Stimulated activated naive CD8-positive, alpha-beta T cell treated with anti-CD3 and anti-CD28 coated beads, Interleukin-15, Interleukin-2, amounts not matched to agents 100 ng/mL and 50 ng/mL, for 24 hours (primary cell): ENCODE data around the gene TRMT10A.
A peak's percentile ranks its signal among the peaks of the same experiment; 100 is the strongest.
"Not testable (repeated sequence)": the region's sequence is repeated elsewhere in the genome, so short reads cannot be mapped to it uniquely, and the experiment has no call there.

ENCODE experiments used
- H3K27ac Mint-ChIP-seq: one replicate; pipeline ENCODE4 v1.8.0; 2021; ENCODE audit warnings: mild to moderate bottlenecking, mixed read lengths
- H3K27me3 Mint-ChIP-seq: one replicate; pipeline ENCODE4 v1.8.0; 2021; ENCODE audit warnings: mixed read lengths
- H3K36me3 Mint-ChIP-seq: one replicate; pipeline ENCODE4 v1.8.0; 2021; ENCODE audit warnings: low read depth, mixed read lengths
- H3K4me1 Mint-ChIP-seq: one replicate; pipeline ENCODE4 v1.8.0; 2021; ENCODE audit warnings: low read depth, mixed read lengths
- H3K4me3 Mint-ChIP-seq: one replicate; pipeline ENCODE4 v1.8.0; 2021; ENCODE audit warnings: mild to moderate bottlenecking, mixed read lengths
- H3K9me3 Mint-ChIP-seq: one replicate; pipeline ENCODE4 v1.8.0; 2021; ENCODE audit warnings: mixed read lengths

The TRMT10A gene

DNA sequence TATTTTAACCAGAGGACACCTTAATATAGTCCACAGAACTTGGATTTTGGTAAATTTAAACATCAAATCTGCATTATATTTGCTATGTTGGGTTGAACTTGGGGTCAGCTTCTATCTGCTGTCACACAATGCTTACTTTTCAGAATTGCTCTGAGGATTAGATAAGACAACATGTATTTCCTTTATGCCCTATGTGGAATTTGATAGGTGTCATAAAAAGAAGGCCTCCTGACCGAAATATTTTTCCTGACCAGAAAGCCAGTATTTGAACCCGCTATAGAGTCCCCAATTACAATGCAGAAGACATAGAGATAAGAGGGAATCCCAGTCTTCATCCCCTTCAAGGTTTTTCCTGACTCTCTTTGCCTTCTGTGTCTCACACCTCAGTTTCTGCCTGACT, 14.9 kb upstream of the TRMT10A start:
- H3K9me3 Mint-ChIP-seq = no peaks in the 10 kb centered on the region

DNA sequence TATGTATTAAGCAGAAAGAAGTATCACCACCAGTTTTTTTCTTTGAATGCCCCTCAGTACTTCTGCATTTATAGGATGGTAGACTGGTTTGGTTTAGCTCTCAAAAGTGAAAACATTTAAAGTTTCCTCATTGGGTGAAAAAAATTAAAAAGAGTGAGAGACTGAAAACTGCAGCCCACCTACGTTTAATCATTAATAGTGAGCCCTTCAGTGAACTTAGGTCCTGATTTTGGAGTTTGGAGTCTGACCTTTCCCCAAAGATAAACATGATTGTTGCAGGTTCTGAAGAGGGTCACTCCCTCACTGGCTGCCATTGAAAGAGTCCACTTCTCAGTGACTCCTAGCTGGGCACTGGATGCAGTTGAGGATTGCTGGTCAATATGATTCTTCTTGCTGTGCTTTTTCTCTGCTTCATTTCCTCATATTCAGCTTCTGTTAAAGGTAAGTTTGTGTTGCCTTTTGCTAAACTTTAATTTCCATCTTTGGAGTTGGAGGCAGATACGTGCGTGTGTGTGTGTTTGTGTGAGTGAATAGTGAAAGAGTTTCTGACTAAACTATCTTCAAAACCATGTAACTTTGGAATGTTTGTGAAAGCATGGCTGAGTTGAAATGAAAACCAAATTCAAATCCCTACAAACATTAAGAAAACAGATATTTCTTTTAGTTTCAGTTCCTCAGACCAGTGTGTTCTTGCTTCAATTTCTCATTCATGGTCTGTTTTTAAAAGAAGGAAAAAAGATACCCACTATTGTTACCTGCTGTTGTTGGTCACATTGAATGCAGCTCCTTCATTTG, 10.9 kb upstream of the TRMT10A start, which contains the start of gene MTTP:
TSS of gene MTTP (plus strand) at position 295 of the 795 bp plus-strand sequence. CDS start at position 381, 86 bp downstream.
- Mint-ChIP-seq H3K4me1 (peaks cover 3% of the 10 kb centered on the region), H3K27ac (peak within 1 kb of the TSS; percentile 18), H3K9me3 (no peaks in the 10 kb centered on the region)

More for the DNA sequence above, 14.9 kb upstream of the TRMT10A start:
- peaks cover 3% of the 10 kb centered on the region for H3K4me1 Mint-ChIP-seq
- H3K27me3 Mint-ChIP-seq = peaks cover 52% of the 10 kb centered on the region
- no peak overlapping the region for H3K4me3 Mint-ChIP-seq
- no peaks in the 10 kb centered on the region for H3K36me3 Mint-ChIP-seq
- no peak overlapping the region for H3K27ac Mint-ChIP-seq

DNA sequence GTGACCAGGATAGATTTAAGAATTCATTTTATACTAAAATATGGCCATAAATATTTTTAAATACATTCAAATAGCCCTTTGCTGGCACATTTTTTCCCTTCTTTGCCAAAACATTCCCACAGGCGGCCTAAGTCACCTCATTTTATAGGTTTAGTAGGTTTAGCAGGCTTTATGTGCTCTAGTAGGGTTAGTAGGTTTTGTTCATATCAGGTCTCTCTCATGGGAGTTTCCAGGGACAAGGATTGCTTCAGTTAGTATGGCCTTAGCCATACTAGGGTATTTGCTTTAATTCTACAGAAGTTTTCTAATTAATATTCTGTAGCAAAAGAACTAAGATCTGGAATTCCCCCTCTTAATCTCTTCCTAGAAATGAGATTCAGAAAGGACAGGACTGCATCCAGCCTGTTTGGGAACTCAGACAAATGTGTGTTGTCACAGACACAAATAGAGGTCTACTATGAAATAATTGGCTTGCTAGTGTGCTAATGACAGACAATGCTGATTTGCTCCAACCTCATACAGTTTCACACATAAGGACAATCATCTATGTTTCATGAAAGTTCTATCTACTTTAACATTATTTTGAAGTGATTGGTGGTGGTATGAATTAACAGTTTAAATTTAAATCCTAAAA, 10.0 kb upstream of the TRMT10A start:
- H3K27ac Mint-ChIP-seq = no peak overlapping the region
- H3K4me1 Mint-ChIP-seq = peaks cover 3% of the 10 kb centered on the region
- H3K36me3 Mint-ChIP-seq = no peaks in the 10 kb centered on the region
- H3K4me3 Mint-ChIP-seq = no peak overlapping the region
- H3K27me3 Mint-ChIP-seq = peaks cover 43% of the 10 kb centered on the region
- no peaks in the 10 kb centered on the region for H3K9me3 Mint-ChIP-seq

More for the DNA sequence above, 10.9 kb upstream of the TRMT10A start, which contains the start of gene MTTP:
- H3K27me3 Mint-ChIP-seq = peaks cover 48% of the 10 kb centered on the region
- H3K4me3 Mint-ChIP-seq = no peak within 1 kb of the TSS
- H3K36me3 Mint-ChIP-seq = no peaks in the 10 kb centered on the region

DNA sequence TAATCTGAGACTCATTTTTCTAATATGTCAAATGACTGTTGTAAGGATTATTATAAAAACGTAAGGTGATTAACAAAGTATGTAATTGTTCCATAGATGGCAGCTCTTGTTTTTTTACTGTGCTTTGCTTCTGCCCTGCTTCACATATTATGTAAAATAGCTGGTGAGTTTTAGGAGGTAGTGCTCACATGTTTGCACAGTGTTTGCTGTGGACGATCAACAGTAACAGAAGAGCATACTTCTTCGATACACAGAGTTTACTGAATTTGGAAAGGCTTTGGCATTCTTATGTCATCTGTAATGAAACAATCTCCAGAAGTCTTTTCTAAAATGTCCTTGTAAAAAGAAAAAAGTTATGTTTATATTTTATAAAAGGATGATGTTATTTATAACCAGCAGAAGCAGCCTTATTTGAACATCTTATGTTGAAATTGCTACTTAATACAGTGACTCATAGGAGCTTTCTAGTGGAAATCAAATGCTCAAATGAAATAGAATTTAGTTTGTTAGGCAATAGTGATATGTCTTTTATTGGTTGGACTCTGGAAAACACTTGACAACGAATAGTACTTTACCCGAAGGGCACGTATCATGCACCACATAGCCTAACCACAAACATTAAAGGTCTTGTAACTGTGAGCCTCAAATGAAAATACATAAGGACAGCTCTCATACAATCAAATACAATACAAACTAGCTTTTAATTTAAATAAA, 8.8 kb upstream of the TRMT10A start:
- Mint-ChIP-seq H3K27me3 (peaks cover 52% of the 10 kb centered on the region), H3K9me3 (no peaks in the 10 kb centered on the region), H3K4me1 (peaks cover 3% of the 10 kb centered on the region), H3K36me3 (no peaks in the 10 kb centered on the region), H3K4me3 (no peak overlapping the region), H3K27ac (no peak overlapping the region)

DNA sequence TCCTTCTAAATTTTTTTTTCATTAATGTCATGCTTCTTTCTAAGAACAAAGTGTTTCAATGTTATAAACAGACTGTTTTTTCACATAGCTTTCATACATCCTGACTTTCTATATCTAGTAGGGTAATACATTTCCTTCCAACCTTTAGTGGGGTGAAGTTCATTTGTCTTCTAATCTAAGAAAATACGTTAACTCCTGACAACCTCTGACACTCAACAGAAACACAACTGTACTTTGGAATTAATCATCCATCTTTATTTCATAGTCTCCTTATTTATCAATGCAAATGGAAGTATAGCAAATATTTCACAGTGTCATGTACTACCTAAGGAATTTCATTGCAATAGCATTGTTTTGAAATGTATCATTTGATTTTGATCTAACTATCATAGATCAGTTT, 8.0 kb upstream of the TRMT10A start:
- Mint-ChIP-seq H3K4me1 (peaks cover 3% of the 10 kb centered on the region), H3K27me3 (peaks cover 57% of the 10 kb centered on the region), H3K36me3 (no peaks in the 10 kb centered on the region), H3K27ac (no peak overlapping the region), H3K9me3 (no peaks in the 10 kb centered on the region), H3K4me3 (no peak overlapping the region)

DNA sequence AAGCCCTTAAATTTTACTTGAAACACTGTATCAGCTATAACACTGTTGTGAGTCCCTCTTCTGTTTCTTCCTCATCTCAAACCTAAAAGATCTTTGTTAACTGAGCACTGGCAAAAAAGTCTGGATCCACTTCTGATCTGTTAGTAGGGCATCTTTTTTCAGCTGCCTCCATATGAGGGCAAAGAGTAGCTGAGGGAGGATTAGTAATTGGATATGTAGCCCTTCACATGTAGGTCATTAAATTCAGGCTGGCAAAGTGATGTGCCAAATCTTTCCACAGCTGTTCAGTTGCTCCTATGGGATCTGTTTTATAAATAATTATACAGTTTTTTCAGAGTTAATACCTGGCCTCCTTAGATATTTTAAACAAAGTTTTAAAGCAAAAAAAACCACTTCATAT, 1.1 kb upstream of the TRMT10A start:
- H3K36me3 Mint-ChIP-seq = no peaks in the 10 kb centered on the region
- peak overlapping the region; percentile 96 for H3K4me3 Mint-ChIP-seq
- peaks cover 14% of the 10 kb centered on the region for H3K4me1 Mint-ChIP-seq
- H3K27me3 Mint-ChIP-seq = peaks cover 36% of the 10 kb centered on the region
- H3K9me3 Mint-ChIP-seq = no peaks in the 10 kb centered on the region
- peak overlapping the region; percentile 11 for H3K27ac Mint-ChIP-seq

DNA sequence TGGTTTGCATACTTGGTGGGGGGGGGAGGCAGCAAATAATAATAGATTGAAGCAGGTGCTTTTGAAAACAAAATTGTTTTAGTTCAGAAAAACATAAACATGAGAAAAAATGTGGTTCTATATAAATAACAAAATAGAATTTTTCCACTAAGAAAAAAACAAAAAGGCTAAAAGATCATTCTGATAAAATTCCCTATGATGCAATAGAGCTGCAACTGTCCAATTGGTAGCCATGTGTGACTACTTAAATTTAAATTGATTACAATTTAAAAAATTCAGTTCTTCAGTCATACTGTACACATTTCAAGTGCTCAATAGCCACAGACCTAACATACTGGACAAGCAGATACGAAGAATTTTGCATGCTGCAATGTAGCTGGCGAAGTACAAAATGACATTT, 11.0 kb downstream of the TRMT10A start:
- Mint-ChIP-seq H3K27me3 (no peaks in the 10 kb centered on the region), H3K27ac (no peak overlapping the region), H3K4me3 (no peak overlapping the region), H3K36me3 (peaks cover 23% of the 10 kb centered on the region), H3K4me1 (no peaks in the 10 kb centered on the region), H3K9me3 (no peaks in the 10 kb centered on the region)

DNA sequence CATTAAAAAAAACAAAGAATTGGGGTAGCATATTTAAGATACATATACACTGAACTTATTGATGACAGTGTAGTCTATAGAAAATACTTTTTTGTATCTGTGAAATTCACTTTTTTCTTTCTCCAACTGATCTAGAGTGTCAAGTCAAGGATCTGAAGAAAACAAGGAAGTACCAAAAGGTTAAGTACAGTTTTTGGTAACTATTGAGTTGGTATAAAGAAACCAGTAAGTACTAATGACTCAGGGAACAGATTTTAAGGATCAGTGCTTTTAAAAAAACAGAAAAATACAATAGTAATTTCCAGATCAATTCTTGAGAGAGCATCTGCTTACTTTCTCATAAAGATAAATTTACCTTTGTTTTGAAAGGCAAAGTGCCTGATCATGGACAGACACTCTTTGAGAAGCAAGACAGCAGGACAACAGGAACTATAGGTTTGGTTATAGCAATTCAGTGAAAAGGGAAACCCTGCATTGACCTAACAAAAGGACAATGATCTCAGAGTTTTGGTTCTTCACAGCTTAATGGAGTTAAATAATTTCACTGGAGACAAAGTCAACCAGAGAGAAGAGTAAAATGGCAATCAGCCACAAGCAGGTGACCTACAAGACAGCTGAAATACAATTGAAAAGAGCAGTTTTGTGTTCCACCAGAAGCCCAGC, 23.4 kb downstream of the TRMT10A start:
- H3K36me3 Mint-ChIP-seq = peaks cover 4% of the 10 kb centered on the region
- peaks cover 7% of the 10 kb centered on the region for H3K9me3 Mint-ChIP-seq
- H3K27me3 Mint-ChIP-seq = peaks cover 3% of the 10 kb centered on the region
- no peak overlapping the region for H3K4me3 Mint-ChIP-seq
- H3K4me1 Mint-ChIP-seq = no peaks in the 10 kb centered on the region
- no peak overlapping the region for H3K27ac Mint-ChIP-seq

DNA sequence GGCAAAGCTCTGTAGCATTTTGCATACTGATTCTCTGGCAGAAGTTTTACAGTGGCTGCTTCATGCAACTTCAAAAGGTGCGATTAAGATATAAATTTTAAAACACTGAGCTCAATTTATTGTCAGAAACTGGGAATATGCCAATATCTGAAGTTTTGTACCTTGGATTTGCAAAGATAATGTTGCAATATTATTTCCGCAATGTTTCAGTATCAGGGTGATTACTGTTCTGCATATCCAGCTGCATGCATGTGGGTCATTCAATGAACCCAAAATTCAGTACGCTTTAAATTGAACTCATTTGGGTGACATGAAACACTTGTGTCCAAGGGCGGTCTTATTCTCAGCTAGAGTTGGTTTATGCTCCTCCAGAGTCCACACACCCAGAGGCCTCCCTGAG, 26.2 kb downstream of the TRMT10A start:
- no peak overlapping the region for H3K4me3 Mint-ChIP-seq
- H3K9me3 Mint-ChIP-seq = no peaks in the 10 kb centered on the region
- no peaks in the 10 kb centered on the region for H3K36me3 Mint-ChIP-seq
- no peaks in the 10 kb centered on the region for H3K4me1 Mint-ChIP-seq
- H3K27me3 Mint-ChIP-seq = peaks cover 3% of the 10 kb centered on the region
- H3K27ac Mint-ChIP-seq = no peak overlapping the region

DNA sequence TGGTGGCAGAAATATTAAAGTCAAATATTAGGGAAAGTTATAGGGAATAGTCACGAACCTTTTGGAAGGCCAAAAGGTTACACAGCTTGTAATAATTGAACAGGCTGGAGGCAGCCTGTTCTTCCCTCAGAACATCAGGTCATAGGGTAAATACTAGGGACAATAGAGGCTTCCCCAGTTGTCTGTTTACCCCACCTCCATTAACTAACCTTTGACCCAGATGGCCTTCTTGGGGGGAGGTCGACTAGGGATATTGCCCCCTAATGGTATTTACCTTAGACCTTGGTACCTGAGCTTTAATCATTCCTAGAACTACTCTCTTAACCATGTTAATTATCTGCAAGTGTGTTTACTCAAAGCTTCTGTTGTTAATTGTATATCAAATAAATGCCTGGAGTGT, 27.0 kb downstream of the TRMT10A start:
- peaks cover 3% of the 10 kb centered on the region for H3K27me3 Mint-ChIP-seq
- H3K27ac Mint-ChIP-seq = no peak overlapping the region
- no peaks in the 10 kb centered on the region for H3K36me3 Mint-ChIP-seq
- no peak overlapping the region for H3K4me3 Mint-ChIP-seq
- H3K4me1 Mint-ChIP-seq = no peaks in the 10 kb centered on the region
- H3K9me3 Mint-ChIP-seq = no peaks in the 10 kb centered on the region

DNA sequence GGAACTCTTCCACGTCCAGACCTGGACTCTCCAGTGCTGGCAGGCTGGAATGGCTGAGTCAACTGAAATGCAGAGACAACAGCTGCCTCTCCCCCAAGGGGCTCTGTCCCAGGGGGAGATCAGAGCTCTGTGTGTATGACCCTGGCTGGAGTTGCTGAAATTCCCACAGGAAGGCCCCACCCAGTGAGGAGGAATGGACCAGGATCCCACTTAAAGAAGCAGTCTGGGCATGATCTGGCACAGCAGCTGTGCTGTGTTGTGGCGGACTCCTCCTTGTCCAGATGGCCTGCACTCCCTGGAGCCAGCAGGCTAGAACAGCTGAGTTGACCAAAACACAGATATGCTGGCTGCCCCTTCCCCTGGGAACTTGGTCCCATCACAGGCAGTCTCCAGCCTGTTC, 27.6 kb downstream of the TRMT10A start:
- Mint-ChIP-seq H3K4me3 (no peak overlapping the region), H3K27ac (no peak overlapping the region), H3K27me3 (peaks cover 3% of the 10 kb centered on the region), H3K9me3 (no peaks in the 10 kb centered on the region), H3K36me3 (no peaks in the 10 kb centered on the region), H3K4me1 (no peaks in the 10 kb centered on the region)

DNA sequence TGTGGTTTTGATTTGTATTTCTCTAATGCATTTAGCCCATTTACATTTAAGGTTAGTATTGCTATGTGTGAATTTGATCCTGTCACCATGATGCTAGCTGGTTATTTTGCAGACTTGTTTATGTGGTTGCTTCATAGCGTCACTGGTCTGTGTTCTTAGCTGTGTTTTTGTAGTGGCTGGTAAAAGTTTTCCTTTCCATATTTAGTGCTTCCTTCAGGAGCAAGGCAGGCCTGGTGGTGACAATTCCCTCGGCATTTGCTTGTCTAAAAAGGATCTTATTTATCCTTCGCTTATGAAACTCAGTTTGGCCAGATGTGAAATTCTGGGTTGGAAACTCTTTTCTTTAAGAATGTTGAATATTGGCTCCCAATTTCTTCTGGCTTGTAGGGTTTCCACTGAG, 29.1 kb downstream of the TRMT10A start:
- H3K9me3 Mint-ChIP-seq, H3K27me3 Mint-ChIP-seq, H3K4me1 Mint-ChIP-seq, H3K4me3 Mint-ChIP-seq, H3K27ac Mint-ChIP-seq, H3K36me3 Mint-ChIP-seq: not testable (repeated sequence)

DNA sequence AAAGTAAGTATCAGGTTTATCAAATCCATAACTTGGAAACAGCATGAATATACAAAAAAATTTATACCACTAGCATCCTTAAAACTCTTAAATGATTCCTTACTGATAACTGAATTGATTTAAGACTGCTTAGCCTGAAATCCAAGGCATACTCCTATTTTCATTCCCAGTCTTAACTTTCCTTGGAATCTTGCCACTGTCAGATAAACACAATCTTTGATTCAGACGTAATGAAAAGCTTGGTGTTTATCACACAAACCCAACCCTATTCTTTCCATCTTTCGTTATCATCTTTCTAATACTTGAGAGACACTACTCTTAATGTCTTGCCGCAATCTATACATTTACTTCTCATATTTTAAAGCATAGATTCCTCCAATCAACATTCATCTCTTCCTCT, 33.9 kb downstream of the TRMT10A start:
- H3K27ac Mint-ChIP-seq = no peak overlapping the region
- H3K4me3 Mint-ChIP-seq = no peak overlapping the region
- no peaks in the 10 kb centered on the region for H3K9me3 Mint-ChIP-seq
- no peaks in the 10 kb centered on the region for H3K4me1 Mint-ChIP-seq
- peaks cover 9% of the 10 kb centered on the region for H3K27me3 Mint-ChIP-seq
- no peaks in the 10 kb centered on the region for H3K36me3 Mint-ChIP-seq

DNA sequence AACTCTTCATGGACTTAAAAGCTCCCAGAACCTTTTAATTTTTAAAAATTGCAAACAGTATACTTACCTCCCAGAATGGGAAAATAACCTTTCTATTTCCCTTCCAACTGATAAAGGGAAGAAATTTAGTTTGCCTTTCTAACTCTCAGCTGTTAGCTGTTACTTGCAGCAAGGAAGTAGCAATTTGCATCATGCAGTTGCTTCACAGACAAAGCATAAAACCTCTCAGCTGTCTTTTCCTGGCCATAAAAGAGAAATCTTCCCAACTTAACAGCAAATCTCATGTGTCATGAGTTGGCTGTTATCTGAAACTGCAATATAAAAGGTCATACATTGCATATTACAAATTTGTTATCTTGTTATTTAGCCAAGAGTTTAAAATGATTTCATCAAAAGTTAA, 34.6 kb downstream of the TRMT10A start:
- peaks cover 9% of the 10 kb centered on the region for H3K27me3 Mint-ChIP-seq
- no peaks in the 10 kb centered on the region for H3K9me3 Mint-ChIP-seq
- H3K27ac Mint-ChIP-seq = no peak overlapping the region
- H3K4me1 Mint-ChIP-seq = no peaks in the 10 kb centered on the region
- H3K36me3 Mint-ChIP-seq = no peaks in the 10 kb centered on the region
- no peak overlapping the region for H3K4me3 Mint-ChIP-seq
